Left colon (tissue), 2 donors: ENCODE results near the gene CD48. TPM values are rescaled to one million over a fixed set of nuclear protein-coding genes. Genes with fewer than 3 reads are reported as not detected.

Experiments
- ATAC-seq: fragments of 200-7000 bp; cut with Tn5 transposase; one replicate; pipeline ENCODE4 v1.9.1; 2020; ENCODE audit warnings: mild to moderate bottlenecking, moderate library complexity
- DNase-seq, 2 donors: peaks; one replicate each; pipeline ENCODE4 v3.0.0-alpha.2; 2020
- intact Hi-C, 2 donors: fragments of 100-400 bp; cut with DNase I in 1 of 2; cut with micrococcal nuclease in 1 of 2; formaldehyde crosslinking; loops; one replicate each; pipeline versions ENCODE4 v1.11.2 to v1.14.0; 2022; cut with DNase I, micrococcal nuclease
- long read RNA-seq: library from polyadenylated mRNA; unstranded; transcript quantifications from one replicate; pipeline ENCODE4 v2.0.0, GENCODE V29; 2021
- total RNA-seq, 2 donors: library from RNA; stranded (reverse); fragmentation: NEBNext Ultra II Directional; extraction: Animal tissue kit (Norgen Biotek cat#: 25700); gene quantifications; one replicate each; pipeline ENCODE4 v1.2.1, GENCODE V29; 2021
- donor health status: DM: no; HTN: no; CAD: no.
- donor health status: DM: yes; HTN: yes; CAD: no.

Gene CD48, protein sequence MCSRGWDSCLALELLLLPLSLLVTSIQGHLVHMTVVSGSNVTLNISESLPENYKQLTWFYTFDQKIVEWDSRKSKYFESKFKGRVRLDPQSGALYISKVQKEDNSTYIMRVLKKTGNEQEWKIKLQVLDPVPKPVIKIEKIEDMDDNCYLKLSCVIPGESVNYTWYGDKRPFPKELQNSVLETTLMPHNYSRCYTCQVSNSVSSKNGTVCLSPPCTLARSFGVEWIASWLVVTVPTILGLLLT
- total RNA-seq: 1 to 10 TPM; 2.2 to 7.4 TPM
- long read RNA-seq: 0 reads

GRCh38 chr1:160711602-160712311, at the start of gene CD48:
CD48 (minus strand) TSS chr1:160711822; CDS start chr1:160711763, 59 bp downstream.
- peak; percentile 26 to 28 for DNase-seq
- intact Hi-C loops: no loop called here
- peak; percentile 22 for ATAC-seq

DNA sequence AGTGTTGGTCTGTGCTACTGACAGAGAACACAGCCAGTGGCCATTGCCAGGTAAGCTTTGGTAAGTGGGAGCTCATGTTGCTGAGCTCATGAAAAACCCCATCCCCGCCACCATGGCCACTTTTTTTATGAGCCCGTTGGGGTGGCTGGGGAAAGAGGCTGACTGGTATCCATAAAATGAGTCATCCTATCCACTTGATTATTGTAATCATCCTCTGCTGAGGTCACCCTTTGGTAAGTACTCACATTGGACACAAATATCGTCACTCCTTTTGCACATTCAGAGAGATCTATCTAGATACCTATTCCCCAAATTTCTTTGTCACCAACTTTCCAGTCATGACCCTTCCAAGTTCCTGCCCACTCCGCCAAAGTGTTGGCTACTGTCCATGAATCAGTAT, 49.4 kb upstream of the CD48 start:
- DNase-seq (no peak), ATAC-seq (no peak)
- intact Hi-C loops: no loop called here

DNA sequence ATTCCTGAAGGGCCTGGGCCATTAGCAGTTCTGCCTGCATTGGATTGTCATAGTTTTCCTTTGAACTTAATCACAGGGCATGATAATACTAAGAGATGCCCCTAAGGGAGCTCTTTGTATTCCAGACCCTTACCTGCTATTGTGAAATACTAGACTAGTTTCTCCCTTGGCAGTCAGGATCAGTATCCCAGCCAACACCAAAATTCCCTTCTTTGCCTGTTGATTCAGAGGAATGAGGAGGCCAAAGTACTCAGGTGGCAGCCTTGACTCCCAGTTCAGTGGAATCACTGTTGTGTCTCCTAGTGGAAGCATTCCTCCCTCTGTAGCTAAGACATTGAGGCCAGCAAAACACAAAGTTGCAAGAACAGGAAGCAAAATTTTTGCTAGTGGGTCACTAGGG, 48.1 kb upstream of the CD48 start:
- no peak for DNase-seq
- ATAC-seq: no peak
- intact Hi-C loops: no loop called here

DNA sequence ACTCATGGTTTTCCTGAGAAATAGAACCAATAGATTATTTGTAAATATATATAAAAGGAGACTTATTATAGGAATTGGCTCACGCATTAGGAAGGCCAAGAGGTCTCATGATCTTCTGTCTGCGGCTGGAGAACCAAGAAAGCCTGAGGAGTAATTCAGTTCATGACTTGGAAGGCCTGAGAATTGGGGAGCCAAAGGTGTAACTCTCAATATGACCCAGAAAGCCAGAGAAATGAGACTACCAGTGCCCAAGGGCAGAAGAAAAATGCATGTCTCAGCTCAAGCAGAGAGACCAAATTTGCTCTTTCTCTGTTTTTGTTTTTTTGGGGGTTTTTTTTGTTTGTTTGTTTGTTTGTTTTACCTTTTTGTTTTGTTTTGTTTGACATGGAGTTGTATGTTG, 46.9 kb upstream of the CD48 start:
- no peak for DNase-seq
- intact Hi-C loops: no loop called here
- no peak for ATAC-seq

DNA sequence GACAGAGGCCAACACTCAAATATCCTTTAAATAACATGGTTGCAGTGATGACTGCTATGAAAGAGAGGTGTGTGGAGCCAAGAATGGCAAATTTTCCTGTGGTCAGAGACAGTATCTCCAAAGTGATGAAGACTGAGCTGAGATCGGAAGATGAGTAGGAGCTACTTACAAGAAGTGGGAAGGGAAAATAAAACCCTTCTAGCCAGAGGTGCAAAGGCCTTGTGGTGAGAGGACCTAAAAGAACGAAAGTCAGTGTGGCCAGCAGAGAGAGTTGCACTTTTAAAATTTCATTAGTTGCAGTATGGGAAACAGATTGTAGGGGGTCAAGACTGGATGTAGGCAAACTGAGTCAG, 45.2 kb upstream of the CD48 start:
- intact Hi-C loops: no loop called here
- DNase-seq (no peak), ATAC-seq (no peak)

DNA sequence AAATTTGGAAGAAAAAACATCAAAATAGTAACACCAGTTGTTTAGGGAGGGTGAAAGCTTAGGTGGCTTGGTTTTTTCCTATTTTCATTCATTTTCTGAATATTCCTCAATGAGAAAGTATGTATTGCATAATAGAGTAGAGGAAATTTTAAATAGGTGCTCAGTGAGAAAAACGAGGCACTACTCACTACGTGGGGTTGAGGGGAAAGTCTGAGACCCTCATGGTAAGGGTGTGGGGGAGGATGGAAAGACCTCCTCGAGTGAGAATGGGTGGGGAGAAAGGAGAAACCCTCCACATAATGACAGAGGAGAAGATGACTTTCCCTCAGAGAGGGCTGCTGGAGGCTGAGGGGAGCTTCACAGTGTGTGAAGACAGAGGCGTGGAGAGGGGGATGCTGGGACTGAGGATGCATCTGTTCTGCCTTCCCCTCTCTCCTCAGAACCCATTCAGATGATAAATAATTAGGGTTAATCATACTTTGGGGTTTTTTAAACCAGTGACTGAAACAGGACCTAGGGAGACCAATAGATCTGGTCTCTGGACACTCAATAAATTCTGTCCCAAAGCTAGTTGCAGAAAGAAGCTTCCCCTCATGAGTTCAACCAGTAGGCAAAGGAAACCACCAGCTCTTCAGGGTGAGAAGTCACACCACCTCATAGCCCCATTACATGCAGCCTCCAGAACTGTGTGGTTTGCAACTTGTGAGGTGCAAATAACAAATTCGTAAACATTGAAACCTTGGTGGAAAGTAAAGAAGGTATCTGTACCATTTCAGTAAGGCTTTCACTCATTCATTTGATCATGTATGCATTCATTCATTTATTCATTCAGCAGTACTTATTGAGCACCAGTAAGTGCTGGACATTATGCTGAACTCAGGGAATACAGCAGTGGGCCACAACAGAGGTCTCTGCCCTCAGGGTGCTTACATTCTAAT, 44.6 kb upstream of the CD48 start:
- intact Hi-C loops: no loop called here
- ATAC-seq (no peak), DNase-seq (no peak)

DNA sequence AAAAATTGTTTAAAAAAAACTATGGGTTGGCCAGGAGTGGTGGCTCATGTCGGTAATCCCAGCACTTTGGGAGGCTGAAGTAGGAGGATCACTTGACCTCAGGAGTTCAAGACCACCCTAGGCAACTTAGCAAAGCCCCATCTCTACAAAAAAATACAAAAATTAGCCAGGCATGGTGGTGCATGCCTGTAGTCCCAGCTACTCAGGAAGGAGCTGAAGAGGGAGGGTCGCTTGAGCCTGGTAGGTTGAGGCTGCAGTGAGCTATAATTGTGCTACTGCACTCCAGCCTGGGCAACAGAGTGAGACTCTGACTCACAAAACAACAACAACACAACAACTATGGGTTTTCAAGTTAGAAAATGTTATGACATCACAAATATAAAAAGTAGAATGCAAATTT, 43.8 kb upstream of the CD48 start:
- intact Hi-C loops: no loop called here
- ATAC-seq (no peak), DNase-seq (no peak)

DNA sequence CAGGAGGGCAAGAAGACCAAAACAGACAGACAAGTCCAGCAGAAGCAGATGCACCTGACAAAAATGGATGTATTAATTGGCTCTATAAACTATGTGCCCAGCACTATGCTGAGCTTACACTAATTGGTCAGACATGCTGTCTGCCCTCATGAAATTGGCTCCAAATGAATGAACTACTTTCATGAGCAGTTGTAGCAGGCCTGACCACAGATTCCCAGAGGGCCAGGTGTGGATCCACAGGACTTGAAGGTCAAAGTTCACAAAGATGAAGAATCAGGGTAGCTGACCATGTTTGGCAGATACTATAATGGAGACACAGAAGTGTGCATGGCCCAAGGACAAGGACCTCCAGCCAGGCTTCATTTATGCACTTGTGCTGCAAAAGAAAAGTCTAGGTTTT, 42.0 kb upstream of the CD48 start:
- intact Hi-C loops: no loop called here
- ATAC-seq (no peak), DNase-seq (no peak)

DNA sequence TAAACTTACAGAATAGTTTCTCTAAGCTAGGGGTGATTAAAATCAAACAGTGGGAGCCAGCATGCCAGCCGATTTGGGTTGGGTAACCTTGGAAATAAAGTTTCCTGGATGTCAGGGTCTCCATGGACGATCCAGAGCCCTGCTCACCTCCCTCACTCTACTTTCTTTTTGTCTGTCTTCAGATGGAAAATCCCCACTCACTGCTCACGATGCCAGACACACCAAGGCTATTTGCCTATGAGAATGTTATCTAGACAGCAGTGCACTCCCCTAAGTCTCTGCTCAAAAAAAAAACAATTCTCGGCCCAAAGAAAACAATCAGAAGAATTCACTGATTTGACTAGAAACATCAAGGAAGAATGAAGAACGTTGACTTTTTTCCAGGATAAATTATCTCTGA, 41.3 kb upstream of the CD48 start:
- ATAC-seq (no peak), DNase-seq (no peak)
- intact Hi-C loops: no loop called here

DNA sequence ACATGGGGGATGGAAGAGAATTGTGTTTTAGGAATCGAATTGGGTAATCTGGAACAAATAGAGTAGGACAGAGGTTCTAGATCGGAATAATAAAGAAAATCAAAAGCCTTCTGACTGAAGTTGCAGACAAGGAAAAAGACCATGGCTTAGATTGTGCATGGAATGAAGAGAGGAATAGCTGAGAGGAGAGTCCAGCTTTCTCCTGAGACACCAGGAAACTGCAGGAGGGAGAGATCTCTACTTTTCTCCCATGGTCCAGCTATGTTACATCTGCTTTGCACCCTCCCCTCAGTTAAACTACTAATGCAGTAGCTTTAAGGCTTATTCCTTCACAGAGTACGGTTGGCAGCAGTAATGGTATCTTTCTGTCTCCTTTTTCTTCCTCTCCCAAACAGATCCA, 40.8 kb upstream of the CD48 start:
- intact Hi-C loops: no loop called here
- ATAC-seq (no peak), DNase-seq (no peak)

GRCh38 chr1:160750608-160751007, 39.0 kb upstream of the CD48 start:
- ATAC-seq: no peak
- no peak for DNase-seq
- intact Hi-C loops: no loop called here

DNA sequence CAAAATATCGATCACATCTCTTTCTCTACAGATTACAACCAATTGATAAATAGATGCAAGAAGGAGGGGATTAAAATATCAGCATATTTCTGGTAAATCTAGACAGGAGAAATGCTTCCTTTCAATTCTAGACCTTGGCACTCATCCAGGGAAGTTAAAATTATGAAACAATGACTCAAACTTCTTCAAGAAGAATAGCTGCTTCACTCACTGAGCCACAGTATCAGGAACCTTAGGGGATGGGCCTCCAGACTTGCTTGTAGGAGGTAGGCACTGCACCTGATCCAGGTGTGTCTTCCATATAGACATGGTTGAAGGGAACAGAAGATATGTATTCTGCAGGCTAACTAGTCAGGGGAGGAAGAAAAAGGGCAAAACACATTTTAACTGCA, 37.3 kb upstream of the CD48 start:
- no peak for DNase-seq

GRCh38 chr1:160748181-160748877, 36.7 kb upstream of the CD48 start:
- DNase-seq: no peak
- ATAC-seq: no peak
- intact Hi-C loops: no loop called here

More for the DNA sequence above, 37.3 kb upstream of the CD48 start:
- intact Hi-C loops: no loop called here
- ATAC-seq: no peak

DNA sequence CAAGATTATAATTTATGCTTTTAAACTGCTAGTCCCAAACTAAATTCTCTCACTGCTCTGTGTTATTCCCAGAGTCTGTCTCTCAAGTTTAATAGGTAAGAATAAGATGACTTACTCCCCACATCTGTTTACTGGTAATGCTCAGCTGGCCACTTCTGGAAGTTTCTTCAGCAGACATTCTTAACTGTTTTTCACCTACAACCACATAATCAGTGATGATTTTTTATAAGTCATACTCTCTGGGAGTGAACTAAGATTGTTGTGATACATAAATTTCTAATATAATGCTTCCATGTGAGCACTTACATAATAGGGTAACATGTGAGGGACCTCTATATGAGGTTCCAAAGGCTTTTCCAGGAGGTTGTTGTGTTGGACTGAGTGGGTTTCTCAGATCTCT, 36.1 kb upstream of the CD48 start:
- intact Hi-C loops: no loop called here
- ATAC-seq (no peak), DNase-seq (no peak)

- intact Hi-C loops: no loop called here
- ATAC-seq (no peak), DNase-seq (no peak)
Observed at GRCh38 chr1:160746836-160747500, 35.3 kb upstream of the CD48 start.

DNA sequence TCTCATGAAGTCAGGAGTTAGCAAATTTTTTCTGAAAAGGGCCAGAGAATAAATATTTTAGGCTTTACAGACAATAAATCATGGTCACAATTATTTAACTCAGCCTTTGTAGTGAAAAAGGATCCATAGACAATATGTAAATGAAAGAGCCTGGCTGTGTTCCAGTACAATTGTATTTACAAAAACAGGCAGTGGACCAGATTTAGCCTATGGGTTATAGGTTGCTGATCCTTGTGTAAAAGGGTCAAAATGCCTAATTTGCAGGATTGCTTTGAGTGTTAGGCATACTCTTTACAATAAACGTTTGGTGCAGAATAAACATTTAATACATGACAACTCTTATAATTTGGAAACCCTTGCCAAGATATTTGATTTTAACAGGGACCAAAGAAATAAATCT, 33.9 kb upstream of the CD48 start:
- no peak for ATAC-seq
- intact Hi-C loops: no loop called here
- no peak for DNase-seq

GRCh38 chr1:160744852-160745520, 33.4 kb upstream of the CD48 start:
- no peak for ATAC-seq
- intact Hi-C loops: no loop called here
- DNase-seq: no peak

DNA sequence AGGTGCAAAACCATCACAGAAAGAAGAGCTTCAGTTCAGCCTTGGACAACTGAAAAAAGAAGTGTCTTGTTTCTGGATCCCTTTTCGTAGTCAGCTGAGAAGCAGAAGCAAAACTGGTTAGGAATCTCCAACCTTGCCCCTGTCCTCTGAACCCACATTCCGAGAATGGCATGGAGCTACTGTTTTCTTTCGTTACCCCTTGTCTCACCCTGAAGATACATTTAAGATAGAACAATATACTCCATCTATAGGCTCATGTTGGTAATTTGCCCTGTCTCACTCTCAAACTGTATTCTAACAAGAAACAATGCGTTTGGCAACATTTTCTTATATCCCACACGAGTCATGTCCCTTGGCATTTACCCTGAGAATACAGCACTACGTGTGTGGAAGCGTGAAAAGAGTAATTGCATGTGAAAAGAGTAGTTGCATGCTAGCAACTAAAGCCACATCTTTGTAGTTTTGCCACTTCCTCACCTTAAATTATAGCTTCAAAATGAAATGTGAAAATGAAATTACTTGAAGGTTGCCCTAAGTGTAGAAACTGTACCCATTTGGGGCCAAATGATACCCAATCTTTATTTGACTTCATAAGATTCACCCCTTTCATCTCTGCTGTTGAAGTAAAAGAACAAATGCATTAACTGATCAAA, 32.7 kb upstream of the CD48 start:
- intact Hi-C loops: no loop called here
- ATAC-seq: no peak
- no peak for DNase-seq
